PC-3 (cell line): ENCODE data around the gene CACNA1C. TPM values are rescaled to one million over a fixed set of nuclear protein-coding genes. Genes with fewer than 3 reads are reported as not detected.

Experiments
- ATAC-seq: fragments of 200-7000 bp; cut with Tn5 transposase; 2 replicates; pipeline ENCODE4 v1.9.1; 2020; ENCODE audit warnings: mild to moderate bottlenecking, moderate library complexity
- BruUV-seq: library from RNA; stranded (reverse); fragments of 400-500 nt; replicated peaks from 2 replicates; lab custom pipeline; 2021; lab: Mats Ljungman, UMichigan
- CTCF ChIA-PET: fragments of 300-600 bp; sonication (Branson Sonifier 250); formaldehyde crosslinking; loops from one replicate; lab custom pipeline; 2022; ENCODE audit warnings: antibody characterized with exemption; lab: Charles Lee
- POLR2A ChIA-PET: fragments of 300-600 bp; sonication (Branson Sonifier 250); formaldehyde crosslinking; loops from one replicate; lab custom pipeline; 2022; ENCODE audit warnings: antibody characterized with exemption; ENCODE audit not compliant: unreplicated experiment; lab: Charles Lee
- DNase-seq: peaks from one replicate; pipeline ENCODE4 v3.0.0-alpha.2; 2015
- H2AFZ ChIP-seq: fragments of 300-600 bp; sonication (generic); 2 replicates; pipeline ENCODE4 v1.6.0; 2016; ENCODE audit warnings: antibody characterized with exemption, low read length
- H3F3A ChIP-seq: fragments of 300-600 bp; sonication (generic); one replicate; pipeline ENCODE4 v1.6.0; 2017; ENCODE audit warnings: antibody characterized with exemption, low read length, control low read depth, mild to moderate bottlenecking; ENCODE audit not compliant: unreplicated experiment
- H3K27ac ChIP-seq: fragments of 300-600 bp; sonication (generic); 2 replicates; pipeline ENCODE4 v1.5.1; 2016; ENCODE audit warnings: mild to moderate bottlenecking, low read length
- H3K27me3 ChIP-seq: fragments of 300-600 bp; sonication (generic); 2 replicates; pipeline ENCODE4 v1.6.1; 2016; ENCODE audit warnings: low read length, mixed read lengths
- H3K36me3 ChIP-seq: fragments of 300-600 bp; sonication (generic); 2 replicates; pipeline ENCODE4 v1.6.1; 2016; ENCODE audit warnings: low read depth, mixed run types, low read length, mixed read lengths
- H3K4me1 ChIP-seq: fragments of 300-600 bp; sonication (generic); 2 replicates; pipeline ENCODE4 v1.5.1; 2016; ENCODE audit warnings: low read length; ENCODE audit not compliant: insufficient read depth
- H3K4me2 ChIP-seq: fragments of 300-600 bp; sonication (generic); 2 replicates; pipeline ENCODE4 v1.6.0; 2016; ENCODE audit warnings: low read length
- H3K4me3 ChIP-seq: fragments of 300-600 bp; sonication (generic); 2 replicates; pipeline ENCODE4 v1.5.1; 2016; ENCODE audit warnings: mild to moderate bottlenecking, low read length, mixed read lengths
- H3K79me2 ChIP-seq: fragments of 300-600 bp; sonication (generic); 2 replicates; pipeline ENCODE4 v1.6.1; 2017; ENCODE audit warnings: low read length, mixed read lengths
- H3K9ac ChIP-seq: fragments of 300-600 bp; sonication (generic); 2 replicates; pipeline ENCODE4 v1.6.0; 2016; ENCODE audit warnings: mild to moderate bottlenecking, low read length
- H3K9me2 ChIP-seq: fragments of 300-600 bp; sonication (generic); replicated peaks from 2 replicates; pipeline ENCODE4 v1.6.1; 2016; ENCODE audit warnings: mixed run types, low read length, mixed read lengths
- H3K9me3 ChIP-seq: fragments of 300-600 bp; sonication (generic); 2 replicates; pipeline ENCODE4 v1.6.1; 2016; ENCODE audit warnings: low read length, mixed read lengths
- H4K20me1 ChIP-seq: fragments of 300-600 bp; sonication (generic); 2 replicates; pipeline ENCODE4 v1.6.1; 2016; ENCODE audit warnings: low read length, mixed read lengths
- EZH2 ChIP-seq: fragments of 300-600 bp; sonication (generic); IDR thresholded peaks from one replicate; pipeline ENCODE4 v1.6.1; 2017; ENCODE audit warnings: antibody characterized with exemption, mild to moderate bottlenecking, low read length; ENCODE audit not compliant: unreplicated experiment
- EZH2phosphoT487 ChIP-seq: fragments of 300-600 bp; sonication (generic); IDR thresholded peaks from 2 replicates; pipeline ENCODE4 v1.6.1; 2018; ENCODE audit warnings: mild to moderate bottlenecking, antibody characterized with exemption, low read length, borderline replicate concordance
- intact Hi-C: fragments of 100-400 bp; cut with micrococcal nuclease; formaldehyde crosslinking; loops from 2 replicates; pipeline ENCODE4 v1.9.0; 2023
- total RNA-seq: library from RNA; depleted of rRNA; stranded (reverse); fragments of >200 nt; gene quantifications from 2 replicates; pipeline ENCODE4 v1.2.3, GENCODE V29; 2014
- TF ChIP-seq, protein P1 (sequence below): fragments of 300-600 bp; sonication (generic); conservative IDR thresholded peaks from 2 replicates; pipeline ENCODE4 v1.5.1; 2017; ENCODE audit warnings: antibody characterized with exemption, low read depth, mild to moderate bottlenecking, low read length

CACNA1C gene
- total RNA-seq, 1 experiment from 2014 or later = not detected

DNA sequence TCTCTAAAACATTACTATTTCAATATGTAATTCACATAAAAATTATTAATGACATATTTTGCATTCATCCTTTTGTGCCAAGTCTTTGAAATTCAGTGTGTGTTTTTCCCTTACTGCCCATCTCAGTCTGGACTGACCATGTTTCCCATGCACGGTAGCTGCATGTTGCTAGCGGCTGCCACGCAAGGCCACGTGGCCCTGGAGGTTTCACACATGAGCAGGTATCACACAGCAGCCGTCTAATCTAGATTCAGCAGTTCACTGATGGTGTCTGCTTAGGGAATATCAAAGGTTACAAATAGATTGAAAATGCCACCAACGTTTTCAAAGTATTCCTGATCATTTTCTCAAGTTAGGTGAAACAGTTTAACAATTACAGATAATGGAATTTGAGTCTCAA lies 507.1 kb downstream of the CACNA1C start:
- DNase-seq = no peak
- Histone ChIP-seq H3K4me3 (no peak overlapping the region), H3K27ac (no peak overlapping the region), H3K79me2 (no peaks in the 10 kb centered on the region), H3K9me3 (no peaks in the 10 kb centered on the region), H3K4me1 (no peaks in the 10 kb centered on the region), H3K9me2 (no peaks in the 10 kb centered on the region), H3K9ac (no peak overlapping the region), H3F3A (no peaks in the 10 kb centered on the region), H4K20me1 (no peaks in the 10 kb centered on the region), H3K36me3 (no peaks in the 10 kb centered on the region), H2AFZ (no peak overlapping the region), H3K4me2 (no peak overlapping the region), H3K27me3 (peaks cover 64% of the 10 kb centered on the region)
- ChIA-PET CTCF (no interaction called here), POLR2A (no interaction called here)
- intact Hi-C loops = no loop called here
- no TSS peak for BruUV-seq
- no peak for TF ChIP-seq EZH2
- TF ChIP-seq EZH2phosphoT487 = no peak
- TF ChIP-seq, protein P1, sequence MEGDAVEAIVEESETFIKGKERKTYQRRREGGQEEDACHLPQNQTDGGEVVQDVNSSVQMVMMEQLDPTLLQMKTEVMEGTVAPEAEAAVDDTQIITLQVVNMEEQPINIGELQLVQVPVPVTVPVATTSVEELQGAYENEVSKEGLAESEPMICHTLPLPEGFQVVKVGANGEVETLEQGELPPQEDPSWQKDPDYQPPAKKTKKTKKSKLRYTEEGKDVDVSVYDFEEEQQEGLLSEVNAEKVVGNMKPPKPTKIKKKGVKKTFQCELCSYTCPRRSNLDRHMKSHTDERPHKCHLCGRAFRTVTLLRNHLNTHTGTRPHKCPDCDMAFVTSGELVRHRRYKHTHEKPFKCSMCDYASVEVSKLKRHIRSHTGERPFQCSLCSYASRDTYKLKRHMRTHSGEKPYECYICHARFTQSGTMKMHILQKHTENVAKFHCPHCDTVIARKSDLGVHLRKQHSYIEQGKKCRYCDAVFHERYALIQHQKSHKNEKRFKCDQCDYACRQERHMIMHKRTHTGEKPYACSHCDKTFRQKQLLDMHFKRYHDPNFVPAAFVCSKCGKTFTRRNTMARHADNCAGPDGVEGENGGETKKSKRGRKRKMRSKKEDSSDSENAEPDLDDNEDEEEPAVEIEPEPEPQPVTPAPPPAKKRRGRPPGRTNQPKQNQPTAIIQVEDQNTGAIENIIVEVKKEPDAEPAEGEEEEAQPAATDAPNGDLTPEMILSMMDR = no peak
- no peak for ATAC-seq

DNA sequence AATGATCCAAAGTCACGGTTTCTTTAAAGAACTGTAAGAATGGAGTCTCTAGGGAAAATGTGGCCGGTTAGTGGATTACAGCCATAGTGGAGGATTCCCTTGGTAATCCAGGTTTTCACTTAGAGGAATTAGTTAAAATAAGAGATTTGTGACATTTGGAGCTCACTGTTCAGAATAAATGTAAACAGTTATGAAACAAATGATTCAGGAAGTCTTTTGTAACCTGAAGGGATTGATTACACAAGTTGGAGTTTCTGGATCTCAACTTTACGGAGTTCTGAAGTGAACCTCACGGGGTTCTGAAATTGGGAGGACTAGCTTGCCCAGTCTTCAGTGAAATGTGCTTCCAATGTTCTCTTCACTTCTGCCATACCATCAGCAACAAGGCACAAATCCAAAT lies 507.6 kb downstream of the CACNA1C start:
- POLR2A ChIA-PET = no interaction called here
- H3K9ac ChIP-seq = no peak overlapping the region
- H3K9me3 ChIP-seq = no peaks in the 10 kb centered on the region
- no peaks in the 10 kb centered on the region for H3F3A ChIP-seq
- no peaks in the 10 kb centered on the region for H3K79me2 ChIP-seq
- no peak for DNase-seq
- no peaks in the 10 kb centered on the region for H4K20me1 ChIP-seq
- H3K4me2 ChIP-seq = no peak overlapping the region
- TF ChIP-seq, protein P1 = no peak
- TF ChIP-seq EZH2phosphoT487 (no peak), EZH2 (no peak)
- H3K27ac ChIP-seq = no peak overlapping the region
- H2AFZ ChIP-seq = no peak overlapping the region
- CTCF ChIA-PET = no interaction called here
- H3K27me3 ChIP-seq = peaks cover 60% of the 10 kb centered on the region
- intact Hi-C loops = no loop called here
- H3K36me3 ChIP-seq = no peaks in the 10 kb centered on the region
- no TSS peak for BruUV-seq
- no peaks in the 10 kb centered on the region for H3K4me1 ChIP-seq
- no peak for ATAC-seq
- H3K9me2 ChIP-seq = no peaks in the 10 kb centered on the region
- H3K4me3 ChIP-seq = no peak overlapping the region

DNA sequence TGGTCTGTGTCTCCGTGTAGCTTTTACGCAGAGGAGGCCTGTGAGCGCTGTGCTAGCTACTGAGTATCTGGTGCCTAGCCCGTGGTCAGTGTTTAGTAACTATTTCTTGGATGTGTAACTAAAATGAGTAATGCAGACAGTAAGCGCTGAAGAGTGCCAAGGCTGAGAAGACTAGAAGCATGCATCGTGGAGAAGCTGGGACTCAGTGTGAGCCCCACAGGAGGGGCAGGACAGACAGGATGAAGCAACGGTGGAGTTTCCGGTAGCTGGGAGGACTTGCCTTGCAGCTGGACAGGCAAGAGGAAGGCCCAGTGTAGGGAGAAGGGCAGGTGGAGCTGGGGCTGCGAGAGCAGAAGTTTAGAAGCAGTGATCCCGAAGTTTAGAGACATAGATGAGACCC lies 508.6 kb downstream of the CACNA1C start:
- no peaks in the 10 kb centered on the region for H3K36me3 ChIP-seq
- H3K79me2 ChIP-seq = no peaks in the 10 kb centered on the region
- H3K27me3 ChIP-seq = peaks cover 61% of the 10 kb centered on the region
- BruUV-seq = no TSS peak
- no peak overlapping the region for H3K4me3 ChIP-seq
- H3K27ac ChIP-seq = no peak overlapping the region
- no peaks in the 10 kb centered on the region for H3K9me3 ChIP-seq
- no peaks in the 10 kb centered on the region for H4K20me1 ChIP-seq
- no peaks in the 10 kb centered on the region for H3F3A ChIP-seq
- POLR2A ChIA-PET = no interaction called here
- H3K9ac ChIP-seq = no peak overlapping the region
- intact Hi-C loops = no loop called here
- no peaks in the 10 kb centered on the region for H3K4me1 ChIP-seq
- no peaks in the 10 kb centered on the region for H3K9me2 ChIP-seq
- ATAC-seq (no peak), DNase-seq (no peak)
- no peak for TF ChIP-seq EZH2phosphoT487
- TF ChIP-seq, protein P1 = no peak
- no peak for TF ChIP-seq EZH2
- no peak overlapping the region for H2AFZ ChIP-seq
- CTCF ChIA-PET = no interaction called here
- no peak overlapping the region for H3K4me2 ChIP-seq
